GM21381 (cell line): ENCODE data around the gene NELFB.
"Not testable (repeated sequence)": the region's sequence is repeated elsewhere in the genome, so short reads cannot be mapped to it uniquely, and the experiment has no call there.

ENCODE experiments used
- ATAC-seq: cut with Tn5 transposase; IDR thresholded peaks from one replicate; pipeline ENCODE4 v1.9.1; 2021; ENCODE audit warnings: mild to moderate bottlenecking, moderate library complexity; ENCODE audit not compliant: unreplicated experiment

Gene NELFB

DNA sequence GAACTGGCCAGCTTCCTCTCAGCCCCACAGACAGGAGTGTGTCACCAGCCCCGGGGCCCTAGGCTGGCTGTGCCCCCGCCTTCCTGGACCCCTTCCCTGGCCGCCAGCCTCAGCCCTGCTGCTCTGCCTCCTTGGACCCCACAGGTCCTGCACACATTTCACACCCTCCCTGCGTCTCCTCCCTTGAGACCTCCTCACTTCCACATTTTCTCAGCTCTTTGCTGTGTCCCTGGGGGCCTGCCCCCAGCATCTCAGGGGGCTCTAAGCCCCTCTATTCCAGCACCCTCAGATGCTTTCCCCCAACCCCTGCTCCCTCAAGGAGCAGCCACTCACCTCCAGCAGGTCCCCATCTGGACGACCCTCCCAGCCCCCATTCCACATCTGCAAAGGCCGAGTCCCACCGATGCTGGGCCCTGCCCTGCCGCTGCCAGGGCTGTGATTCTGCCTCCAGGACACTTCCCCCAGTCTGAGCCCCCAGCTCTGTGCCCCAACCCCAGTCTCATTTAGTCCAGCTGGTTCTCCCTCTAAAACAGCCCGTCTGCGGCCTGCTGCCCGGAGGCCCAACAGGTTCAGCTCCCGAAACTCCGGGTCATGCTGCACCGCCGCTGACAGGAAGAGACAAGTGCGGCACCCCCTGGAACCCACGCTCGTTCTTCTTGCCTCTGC lies 20.2 kb upstream of the NELFB start:
- ATAC-seq: no peak

DNA sequence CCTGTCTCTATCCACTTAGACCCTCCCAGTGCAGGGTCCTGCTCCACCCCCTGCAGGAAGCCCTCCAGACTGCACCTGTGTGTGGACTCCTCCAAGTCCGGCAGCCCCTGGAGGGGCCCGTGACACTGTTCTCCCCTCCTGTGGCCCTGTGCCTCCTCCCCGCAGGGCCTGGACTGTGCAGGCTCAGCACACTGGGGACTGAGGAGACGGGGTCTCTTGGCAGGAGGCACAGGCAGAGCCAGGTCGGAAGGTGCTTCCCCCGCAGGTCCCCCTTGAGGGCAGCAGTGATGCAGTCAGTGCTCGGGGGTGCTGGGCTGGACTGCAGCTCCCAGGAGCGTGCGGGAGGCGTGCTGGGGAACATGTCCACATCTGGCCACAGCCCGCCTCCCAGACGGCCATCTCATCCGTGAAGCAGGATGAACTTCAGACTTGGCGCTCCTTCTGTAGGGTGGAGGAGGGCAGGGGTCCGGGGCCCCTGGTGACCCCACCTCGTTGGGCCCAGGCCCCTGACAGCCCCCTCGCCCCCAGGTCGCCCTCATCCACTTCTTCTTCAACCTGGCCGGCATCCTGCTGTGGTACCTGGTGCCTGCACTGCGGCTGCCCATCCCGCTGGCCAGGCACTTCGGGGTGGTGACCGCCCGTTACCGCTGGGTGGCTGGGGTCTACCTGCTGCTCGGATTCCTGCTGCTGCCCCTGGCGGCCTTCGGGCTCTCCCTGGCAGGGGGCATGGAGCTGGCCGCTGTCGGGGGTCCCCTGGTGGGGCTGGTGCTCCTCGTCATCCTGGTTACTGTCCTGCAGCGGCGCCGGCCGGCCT lies 19.5 kb upstream of the NELFB start:
- ATAC-seq: no peak

DNA sequence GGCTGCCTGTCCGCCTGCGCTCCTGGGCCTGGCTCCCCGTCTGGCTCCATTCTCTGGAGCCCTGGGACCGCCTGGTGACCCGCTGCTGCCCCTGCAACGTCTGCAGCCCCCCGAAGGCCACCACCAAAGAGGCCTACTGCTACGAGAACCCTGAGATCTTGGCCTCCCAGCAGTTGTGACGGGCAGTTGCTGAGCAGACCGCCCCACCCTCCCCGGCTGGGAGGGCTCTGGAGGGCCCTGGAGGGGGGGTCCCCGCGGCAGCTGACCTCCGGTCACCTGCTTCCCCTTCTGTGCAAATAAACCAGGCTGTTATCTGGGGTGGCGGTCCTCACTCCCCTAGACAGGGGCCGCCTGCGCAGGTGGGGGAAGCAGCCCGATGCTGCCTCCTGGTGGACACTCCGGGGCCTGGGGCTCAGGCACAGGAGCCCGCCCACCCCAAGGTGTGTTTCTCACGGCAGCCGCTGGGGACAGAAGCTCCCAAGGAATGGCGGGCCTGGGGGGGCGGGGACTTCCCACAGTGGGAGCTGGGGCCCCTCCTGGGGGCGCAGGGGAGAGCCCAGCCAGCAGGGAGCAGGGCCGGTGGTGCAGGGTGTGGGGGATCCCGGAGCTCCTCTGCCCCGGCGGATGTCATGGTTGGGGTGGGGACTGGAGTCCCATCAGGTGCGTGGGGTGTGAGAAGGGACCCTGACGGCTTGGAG lies 18.7 kb upstream of the NELFB start:
- no peak for ATAC-seq

DNA sequence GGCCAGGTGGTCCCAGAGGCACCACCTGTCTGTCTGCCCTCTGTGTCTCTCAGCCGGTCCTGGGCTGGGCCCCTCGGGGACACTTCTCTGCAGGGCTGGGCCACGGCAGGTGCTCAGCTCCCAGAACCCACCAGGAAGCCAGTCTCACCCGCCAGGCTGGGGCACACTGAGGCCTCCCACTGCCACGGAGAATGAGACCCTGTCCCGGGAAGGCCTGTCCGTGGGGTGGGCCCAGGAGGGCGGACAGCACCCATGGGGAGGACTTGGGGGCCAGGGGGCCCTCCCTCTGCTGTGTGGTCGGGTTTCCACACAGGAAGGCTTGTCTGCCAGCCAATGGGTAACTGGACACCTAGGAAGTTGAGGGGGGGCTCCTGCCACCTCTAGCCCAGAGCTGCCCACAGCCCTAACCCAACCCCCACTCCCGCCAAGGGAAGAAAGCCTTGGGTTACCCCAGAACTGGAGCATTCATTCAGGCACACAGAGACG lies 18.1 kb upstream of the NELFB start:
- ATAC-seq: no peak

DNA sequence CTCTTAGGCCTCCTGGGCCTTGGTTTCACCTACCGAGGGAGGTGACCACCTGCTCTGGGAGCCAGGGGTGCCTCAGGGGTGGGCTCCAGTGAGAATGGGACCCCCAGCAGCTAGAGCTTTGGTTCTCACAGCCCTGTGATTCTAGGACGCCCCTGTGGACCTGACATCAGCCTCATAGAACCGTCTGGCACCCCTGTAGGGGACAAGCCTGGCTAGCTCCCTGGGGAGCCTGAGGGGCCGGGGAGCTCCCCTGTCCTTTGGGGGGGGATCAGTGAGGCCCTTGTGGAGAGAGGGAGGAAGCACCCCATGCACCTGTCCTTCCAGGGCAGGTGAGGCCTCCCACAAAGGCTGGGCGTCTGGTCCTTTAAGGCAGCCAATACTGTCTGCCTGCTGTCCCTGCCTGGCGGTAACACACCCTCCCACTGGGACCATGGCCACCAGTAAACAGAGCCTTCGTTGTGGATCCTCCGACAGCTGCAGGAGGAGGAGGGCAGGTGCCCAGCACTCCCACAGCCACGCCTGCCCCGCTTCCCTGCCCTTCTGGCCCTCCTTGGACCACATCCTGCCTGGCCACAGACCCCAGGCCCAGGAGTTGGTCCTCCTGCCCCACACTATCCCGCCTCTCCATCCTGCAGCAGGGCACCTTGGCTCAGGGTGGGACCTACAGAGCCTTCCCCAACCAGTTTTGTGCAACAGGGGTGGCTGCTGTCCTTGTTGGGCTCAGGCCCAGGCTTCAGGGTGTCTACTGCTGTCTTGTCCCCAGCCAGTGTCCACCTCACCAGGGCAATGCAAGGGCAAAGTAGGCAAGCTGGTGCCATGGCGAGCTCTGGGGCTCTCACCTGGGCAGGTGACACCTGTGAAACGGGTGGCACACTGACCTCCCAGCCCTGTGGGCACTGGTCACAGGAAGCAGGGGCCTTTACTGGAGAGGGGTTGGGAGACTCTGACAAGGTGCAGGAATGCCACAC lies 17.1 kb upstream of the NELFB start:
- no peak for ATAC-seq

DNA sequence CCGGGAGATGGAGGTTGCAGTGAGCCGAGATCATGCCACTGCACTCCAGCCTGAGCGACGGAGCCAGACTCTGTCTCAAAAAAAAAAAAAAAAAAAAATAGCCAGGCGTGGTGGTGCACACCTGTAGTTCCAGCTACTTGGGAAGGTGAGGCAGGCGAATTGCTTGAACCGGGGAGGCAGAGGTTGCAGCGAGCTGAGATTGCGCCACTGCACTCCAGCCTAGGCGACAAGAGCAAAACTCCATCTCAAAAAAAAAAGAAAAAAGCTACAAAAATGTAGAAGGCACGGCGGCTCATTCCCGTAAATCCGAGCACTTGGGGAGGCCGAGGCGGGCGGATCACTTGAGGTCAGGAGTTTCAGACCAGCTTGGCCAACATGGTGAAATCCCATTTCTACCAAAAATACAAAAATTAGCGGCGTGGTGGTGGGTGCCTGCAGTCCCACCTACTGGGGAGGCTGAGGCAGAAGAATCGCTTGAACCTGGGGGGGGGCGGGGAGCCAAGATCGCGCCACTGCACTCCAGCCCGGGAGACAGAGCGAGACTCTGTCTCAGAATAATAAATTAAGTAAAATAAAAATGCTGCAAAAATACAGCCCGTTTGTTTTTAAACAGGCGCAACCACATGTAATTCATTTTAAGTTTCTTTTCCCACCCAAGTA lies 15.5 kb upstream of the NELFB start:
- ATAC-seq: not testable (repeated sequence)

DNA sequence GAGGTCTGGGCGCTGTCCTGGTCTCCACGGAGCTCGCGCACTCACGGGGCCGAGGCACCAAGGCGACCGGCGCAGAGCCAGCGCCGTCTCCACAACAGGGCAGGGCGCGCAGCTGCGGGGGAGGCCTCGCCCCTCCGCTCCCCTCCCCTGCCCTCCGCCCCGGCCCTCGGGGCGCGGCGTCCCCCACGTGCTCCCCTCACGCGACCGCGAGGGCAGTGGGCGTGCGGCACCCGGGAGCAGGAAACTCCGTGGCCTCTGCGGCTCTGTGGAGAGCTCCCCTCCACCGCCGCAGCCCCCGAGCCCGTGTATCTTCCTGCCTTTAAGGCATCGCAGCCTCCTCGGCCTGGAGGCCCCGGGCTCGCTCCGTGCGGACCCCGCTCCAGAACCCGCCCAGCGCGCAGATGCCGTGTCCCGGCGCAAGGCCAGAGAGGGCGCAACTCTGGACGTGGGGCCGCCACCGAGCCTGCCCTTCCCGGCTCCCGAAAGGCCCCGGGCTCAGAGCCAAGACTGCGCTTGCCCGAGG lies 14.7 kb upstream of the NELFB start:
- ATAC-seq: peak; percentile 19

DNA sequence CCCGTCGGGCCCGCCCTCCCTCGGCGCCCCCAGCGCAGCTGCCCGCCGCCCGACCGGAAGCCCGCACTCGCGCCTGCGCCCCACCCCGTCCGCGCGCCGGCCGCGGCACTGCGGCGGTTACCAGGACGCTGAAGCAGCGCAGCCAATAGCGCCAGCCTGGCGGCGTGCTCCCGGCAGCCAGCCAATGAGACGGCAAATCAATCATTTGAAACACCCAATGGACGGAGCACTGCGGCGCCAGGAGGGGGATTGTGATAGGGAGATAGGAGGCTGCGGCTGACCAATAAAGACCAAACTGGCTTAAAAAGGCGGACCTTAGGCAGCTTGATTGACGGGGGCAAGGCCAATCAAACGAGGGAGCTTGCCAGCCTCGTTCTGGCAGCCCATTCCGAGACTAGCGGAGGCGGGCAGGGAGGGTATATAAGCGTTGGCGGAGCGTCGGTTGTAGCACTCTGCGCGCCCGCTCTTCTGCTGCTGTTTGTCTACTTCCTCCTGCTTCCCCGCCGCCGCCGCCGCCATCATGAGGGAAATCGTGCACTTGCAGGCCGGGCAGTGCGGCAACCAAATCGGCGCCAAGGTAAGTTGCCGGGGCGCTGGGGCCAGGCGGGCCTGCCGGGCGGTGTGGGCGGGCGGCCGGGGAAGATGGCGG lies 14.2 kb upstream of the NELFB start, which contains the start of gene TUBB4B:
TSS of gene TUBB4B (plus strand) at position 447 of the 649 bp plus-strand sequence. CDS start at position 521, 74 bp downstream.
- peak; percentile 72 for ATAC-seq

DNA sequence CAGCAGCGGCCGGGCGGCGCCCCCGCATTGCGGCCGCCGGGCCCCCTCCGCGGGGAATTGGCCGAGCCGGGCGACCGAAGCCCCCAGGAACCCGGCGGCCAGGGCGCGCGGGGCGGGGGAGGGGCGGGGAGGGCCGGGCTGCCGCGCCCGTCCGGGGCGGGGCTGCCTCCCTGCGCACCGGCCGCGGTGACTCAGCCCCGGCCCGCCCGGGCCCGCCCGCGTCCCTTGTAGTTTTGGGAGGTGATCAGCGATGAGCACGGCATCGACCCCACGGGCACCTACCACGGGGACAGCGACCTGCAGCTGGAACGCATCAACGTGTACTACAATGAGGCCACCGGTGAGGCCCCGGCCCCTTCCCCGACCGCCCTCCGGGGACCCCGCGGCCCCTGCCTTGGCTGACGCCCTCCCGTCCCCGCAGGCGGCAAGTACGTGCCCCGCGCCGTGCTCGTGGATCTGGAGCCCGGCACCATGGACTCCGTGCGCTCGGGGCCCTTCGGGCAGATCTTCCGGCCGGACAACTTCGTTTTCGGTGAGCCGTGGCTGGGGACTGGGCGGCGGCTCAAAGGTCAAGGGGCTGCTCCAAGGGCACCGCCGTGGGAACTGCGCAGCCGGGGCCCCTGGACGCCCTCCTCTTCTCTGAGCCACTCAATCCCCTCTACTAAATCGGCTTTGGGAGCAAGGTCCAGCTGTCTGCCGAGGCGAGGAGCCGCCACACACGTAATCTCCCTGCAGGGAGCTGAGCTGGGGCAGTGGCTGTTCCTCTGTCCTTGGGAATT lies 13.4 kb upstream of the NELFB start:
- peak; percentile 5 for ATAC-seq

DNA sequence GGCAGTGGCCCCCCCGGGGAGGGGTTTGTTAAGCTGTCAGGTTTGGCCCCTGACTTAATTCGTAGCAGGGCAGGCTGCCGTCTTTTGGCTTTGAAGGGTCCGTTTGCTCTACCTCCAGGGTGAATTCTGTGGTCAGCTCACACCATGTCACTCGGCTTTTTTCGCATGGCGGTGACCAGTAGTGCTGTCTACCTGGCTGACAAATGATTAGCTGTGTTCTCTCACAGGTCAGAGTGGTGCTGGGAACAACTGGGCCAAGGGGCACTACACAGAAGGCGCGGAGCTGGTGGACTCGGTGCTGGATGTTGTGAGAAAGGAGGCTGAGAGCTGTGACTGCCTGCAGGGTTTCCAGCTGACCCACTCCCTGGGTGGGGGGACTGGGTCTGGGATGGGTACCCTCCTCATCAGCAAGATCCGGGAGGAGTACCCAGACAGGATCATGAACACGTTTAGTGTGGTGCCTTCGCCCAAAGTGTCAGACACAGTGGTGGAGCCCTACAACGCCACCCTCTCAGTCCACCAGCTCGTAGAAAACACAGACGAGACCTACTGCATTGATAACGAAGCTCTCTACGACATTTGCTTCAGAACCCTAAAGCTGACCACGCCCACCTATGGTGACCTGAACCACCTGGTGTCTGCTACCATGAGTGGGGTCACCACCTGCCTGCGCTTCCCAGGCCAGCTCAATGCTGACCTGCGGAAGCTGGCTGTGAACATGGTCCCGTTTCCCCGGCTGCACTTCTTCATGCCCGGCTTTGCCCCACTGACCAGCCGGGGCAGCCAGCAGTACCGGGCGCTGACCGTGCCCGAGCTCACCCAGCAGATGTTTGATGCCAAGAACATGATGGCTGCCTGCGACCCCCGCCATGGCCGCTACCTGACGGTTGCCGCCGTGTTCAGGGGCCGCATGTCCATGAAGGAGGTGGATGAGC lies 12.6 kb upstream of the NELFB start:
- ATAC-seq: no peak

DNA sequence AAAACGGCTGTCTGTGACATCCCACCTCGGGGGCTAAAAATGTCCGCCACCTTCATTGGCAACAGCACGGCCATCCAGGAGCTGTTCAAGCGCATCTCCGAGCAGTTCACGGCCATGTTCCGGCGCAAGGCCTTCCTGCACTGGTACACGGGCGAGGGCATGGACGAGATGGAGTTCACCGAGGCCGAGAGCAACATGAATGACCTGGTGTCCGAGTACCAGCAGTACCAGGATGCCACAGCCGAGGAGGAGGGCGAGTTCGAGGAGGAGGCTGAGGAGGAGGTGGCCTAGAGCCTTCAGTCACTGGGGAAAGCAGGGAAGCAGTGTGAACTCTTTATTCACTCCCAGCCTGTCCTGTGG lies 11.9 kb upstream of the NELFB start:
- not testable (repeated sequence) for ATAC-seq

DNA sequence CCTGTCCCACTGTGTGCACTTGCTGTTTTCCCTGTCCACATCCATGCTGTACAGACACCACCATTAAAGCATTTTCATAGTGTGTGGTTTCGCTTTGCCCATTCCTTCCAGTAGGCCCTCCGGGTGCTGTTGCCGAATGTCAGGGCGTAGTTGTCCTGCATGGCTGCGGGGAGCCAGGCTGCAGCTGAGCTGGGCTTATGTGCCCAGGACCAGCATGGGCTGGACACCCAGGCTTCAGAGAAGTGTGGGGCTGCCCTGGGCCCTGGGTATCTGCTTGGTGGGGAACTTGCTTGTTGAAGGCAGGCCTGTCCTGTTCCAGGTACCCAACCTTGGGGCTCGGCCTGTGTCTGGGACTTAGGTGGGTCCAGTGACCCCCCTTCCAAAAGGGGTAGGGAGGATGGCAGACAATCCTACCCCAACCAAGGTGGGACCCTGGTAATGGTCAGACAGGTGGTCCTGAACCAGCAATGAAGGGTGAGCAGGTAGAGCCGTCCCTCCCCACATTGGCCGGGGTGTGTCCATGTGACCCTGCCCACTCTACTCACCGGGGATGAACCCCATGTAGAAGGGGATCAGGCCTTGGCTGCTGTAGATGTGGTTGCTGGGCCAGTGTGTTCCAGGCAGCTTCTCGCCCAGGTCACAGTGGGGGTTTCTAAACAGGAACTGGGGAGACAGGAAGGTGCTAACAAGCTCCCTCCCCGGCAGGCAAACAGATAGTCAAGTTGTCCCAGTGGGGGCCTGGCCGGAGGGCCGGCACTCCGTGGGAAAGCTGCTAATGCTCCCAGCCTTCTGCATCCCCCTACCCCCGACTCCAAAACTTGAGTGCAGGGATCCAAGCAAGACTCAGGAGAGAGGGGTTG lies 11.3 kb upstream of the NELFB start:
- ATAC-seq: no peak

DNA sequence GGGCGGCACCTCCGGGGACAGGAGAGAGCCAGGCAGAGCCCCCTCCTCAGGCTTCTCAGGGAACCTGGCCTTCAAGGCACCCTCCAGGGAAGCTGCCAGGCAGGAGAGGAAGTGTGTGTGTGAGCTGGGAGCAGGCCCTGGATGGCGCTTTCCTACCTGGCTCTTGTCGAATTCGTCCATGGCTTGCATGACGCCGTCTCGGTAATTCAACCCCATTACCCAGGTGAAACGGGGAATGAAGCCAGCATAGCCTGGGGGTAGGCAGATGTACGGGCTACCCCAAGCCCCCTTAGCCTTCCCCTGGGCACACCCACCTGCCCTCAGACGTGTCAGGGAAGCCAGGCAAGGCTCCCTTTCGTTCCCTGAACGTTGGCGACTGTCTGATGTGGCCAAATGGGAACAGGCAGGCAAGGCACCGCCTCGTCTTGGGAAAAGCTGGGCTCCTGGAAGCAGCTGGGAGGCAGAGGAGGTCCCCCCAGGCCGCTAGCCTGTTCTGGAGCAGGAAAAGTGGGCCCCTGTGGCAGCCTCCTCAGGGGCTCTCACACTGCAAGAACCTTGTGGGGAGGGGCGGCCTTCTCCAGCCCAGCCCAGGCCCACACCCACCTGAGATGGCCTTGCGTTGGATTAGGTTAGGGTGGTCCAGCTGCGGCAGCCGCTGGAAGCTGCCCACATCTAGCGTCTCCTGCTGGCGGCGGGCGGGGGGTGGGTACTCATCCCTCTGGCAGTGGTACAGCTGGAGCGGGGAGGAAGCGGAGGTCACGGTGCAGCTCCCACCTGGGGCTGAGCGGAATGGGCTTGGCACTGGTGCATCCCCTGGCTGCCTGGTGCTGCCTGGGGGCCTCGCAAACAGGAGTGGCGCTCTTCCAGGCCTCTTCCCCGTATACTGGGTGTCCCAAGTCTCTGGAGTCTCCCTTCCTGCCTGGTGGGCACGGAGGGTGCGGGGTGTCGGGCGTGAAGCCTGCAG lies 10.4 kb upstream of the NELFB start:
- ATAC-seq: no peak

DNA sequence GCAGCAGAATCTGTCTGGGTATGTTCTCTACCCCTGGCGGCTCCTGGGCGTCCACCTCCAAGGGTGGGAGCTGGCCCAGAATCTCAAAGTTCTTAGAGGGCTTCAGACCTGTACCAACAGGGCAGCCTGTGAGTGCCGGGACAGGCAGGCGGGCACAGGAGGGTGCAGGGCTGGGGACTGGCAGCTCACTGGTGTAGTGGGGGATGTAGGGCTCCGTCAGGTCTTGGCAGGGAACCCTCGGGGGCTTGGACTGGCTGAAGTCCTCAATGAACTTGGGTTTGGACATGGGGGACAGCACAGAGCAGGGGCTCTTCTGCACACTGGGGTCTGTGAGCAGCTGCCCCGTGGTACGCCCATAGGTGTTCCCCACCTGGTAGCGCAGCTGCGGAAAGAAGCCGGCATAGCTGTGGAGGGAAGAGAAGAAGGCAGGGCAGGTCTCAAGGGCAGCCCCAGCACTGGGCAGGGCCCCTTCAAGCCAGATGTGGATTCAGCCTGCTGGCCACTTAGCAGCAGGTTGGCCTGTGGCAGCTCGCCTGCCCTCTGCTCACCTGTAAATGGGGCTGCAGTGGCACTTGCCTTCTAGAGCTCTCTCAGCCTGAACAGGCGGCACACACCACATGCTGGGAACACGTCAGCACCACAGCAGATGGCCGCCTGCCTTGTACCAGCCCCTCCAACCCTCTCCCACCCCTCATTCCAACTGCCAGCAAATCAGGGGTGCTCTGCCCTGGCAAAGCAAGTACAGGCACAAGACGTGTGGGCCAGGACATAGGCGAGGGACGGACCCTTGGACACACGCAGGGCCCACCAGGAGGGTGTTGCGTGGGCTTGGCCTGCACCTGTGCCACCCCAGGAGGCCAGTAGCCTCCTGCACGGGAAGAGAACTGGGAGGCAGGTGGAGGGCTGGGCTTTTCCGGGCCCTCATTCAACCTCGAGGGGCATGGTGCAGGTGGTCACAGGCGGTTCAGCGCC lies 9.4 kb upstream of the NELFB start:
- no peak for ATAC-seq
